Smooth muscle cell (in vitro differentiated cells): ENCODE results near the gene FRMD4A. TPM values are rescaled to one million over a fixed set of nuclear protein-coding genes. Genes with fewer than 3 reads are reported as not detected.

ENCODE experiments used
- DNase-seq: peaks from one replicate; lab custom pipeline; 2025; ENCODE audit not compliant: unreplicated experiment; lab: John Stamatoyannopoulos, UW
- H2AFZ ChIP-seq: fragments of 200-600 bp; sonication (generic); 2 replicates; pipeline ENCODE4 v1.6.0; 2016; ENCODE audit warnings: antibody characterized with exemption, low read depth, mild to moderate bottlenecking
- H3F3A ChIP-seq: fragments of 200-600 bp; sonication (generic); 2 replicates; pipeline ENCODE4 v1.6.0; 2017; ENCODE audit warnings: antibody characterized with exemption, low read depth
- H3K27ac ChIP-seq: fragments of 200-600 bp; sonication (generic); 2 replicates; pipeline ENCODE4 v1.5.1; 2016; ENCODE audit warnings: low read depth, mild to moderate bottlenecking
- H3K27me3 ChIP-seq: fragments of 200-600 bp; sonication (generic); 2 replicates; pipeline ENCODE4 v1.6.1; 2016; ENCODE audit warnings: low read depth, mild to moderate bottlenecking
- H3K36me3 ChIP-seq: fragments of 200-600 bp; sonication (generic); 2 replicates; pipeline ENCODE4 v1.5.1; 2016; ENCODE audit warnings: low read depth
- H3K4me1 ChIP-seq: fragments of 200-600 bp; sonication (generic); 2 replicates; pipeline ENCODE4 v1.5.1; 2016; ENCODE audit warnings: low read depth
- H3K4me2 ChIP-seq: fragments of 200-600 bp; sonication (generic); 2 replicates; pipeline ENCODE4 v1.6.0; 2016; ENCODE audit warnings: mild to moderate bottlenecking
- H3K4me3 ChIP-seq: fragments of 200-600 bp; sonication (generic); 2 replicates; pipeline ENCODE4 v1.5.1; 2016; ENCODE audit warnings: mild to moderate bottlenecking
- H3K79me2 ChIP-seq: fragments of 200-600 bp; sonication (generic); 2 replicates; pipeline ENCODE4 v1.6.0; 2016; ENCODE audit warnings: low read depth, mild to moderate bottlenecking
- H3K9ac ChIP-seq: fragments of 200-600 bp; sonication (generic); 2 replicates; pipeline ENCODE4 v1.6.0; 2016; ENCODE audit warnings: low read depth
- H3K9me3 ChIP-seq: fragments of 200-600 bp; sonication (generic); replicated peaks from 2 replicates; pipeline ENCODE4 v1.5.1; 2016; ENCODE audit warnings: low read depth
- H4K20me1 ChIP-seq: fragments of 200-600 bp; sonication (generic); 2 replicates; pipeline ENCODE4 v1.6.0; 2016; ENCODE audit warnings: low read depth
- WGBS: methylation state at CpG from one replicate; pipeline ENCODE4 v1.1.7; 2016; ENCODE audit warnings: low lambda C conversion rate; 5-methylcytosine and 5-hydroxymethylcytosine counted together
- polyA plus RNA-seq: library from polyadenylated mRNA; unstranded; fragments of >200 nt; fragmentation: Nextera tagmentation; extraction: Ambion mirVana; gene quantifications from 2 replicates; pipeline ENCODE4 v1.2.1, GENCODE V29; 2016
- total RNA-seq: library from RNA; depleted of rRNA; stranded (reverse); fragments of >200 nt; gene quantifications from 2 replicates; pipeline ENCODE4 v1.2.3, GENCODE V29; 2014
- TF ChIP-seq, protein P1 (sequence below): fragments of 200-600 bp; sonication (generic); IDR thresholded peaks from 2 replicates; pipeline ENCODE4 v1.5.1; 2017; ENCODE audit warnings: borderline replicate concordance, mild to moderate bottlenecking, antibody characterized with exemption; ENCODE audit not compliant: insufficient read depth, poor library complexity, severe bottlenecking

Gene FRMD4A
- total and polyA plus RNA-seq, 2 experiments from 2014 or later = 3.0 to 5.4 TPM

DNA sequence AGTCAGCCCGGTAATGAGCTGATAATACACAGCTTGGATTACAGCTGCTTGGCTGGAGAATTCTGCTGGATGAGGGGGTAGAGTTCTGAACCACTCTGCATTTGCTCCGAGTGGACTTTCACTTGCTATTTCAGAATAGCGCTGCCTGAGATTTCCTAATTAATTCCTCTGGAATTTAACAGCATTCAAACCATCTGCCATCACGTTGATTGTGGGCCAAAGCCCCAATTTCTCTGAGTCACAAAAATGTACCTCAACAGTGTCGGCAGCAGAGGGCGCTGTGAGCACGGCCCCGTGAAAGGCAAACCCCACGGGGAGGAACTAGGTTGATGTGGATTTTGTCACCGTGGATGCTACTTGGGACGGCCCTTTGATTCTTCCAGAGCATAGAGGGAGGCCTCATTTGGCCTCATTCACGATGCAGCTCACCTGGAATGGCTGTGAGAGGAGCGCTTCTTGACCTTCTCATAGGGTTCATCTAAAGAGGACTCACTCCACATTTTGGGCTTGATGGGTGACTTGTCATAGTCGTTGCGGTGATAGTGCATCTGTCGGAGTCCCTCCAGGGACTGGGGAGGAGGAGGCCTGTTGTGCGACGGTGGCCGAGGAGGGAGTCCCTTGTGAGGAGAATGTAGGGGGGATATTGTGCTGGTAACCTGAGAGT, 670.7 kb downstream of the FRMD4A start:
- TF ChIP-seq, protein P1, sequence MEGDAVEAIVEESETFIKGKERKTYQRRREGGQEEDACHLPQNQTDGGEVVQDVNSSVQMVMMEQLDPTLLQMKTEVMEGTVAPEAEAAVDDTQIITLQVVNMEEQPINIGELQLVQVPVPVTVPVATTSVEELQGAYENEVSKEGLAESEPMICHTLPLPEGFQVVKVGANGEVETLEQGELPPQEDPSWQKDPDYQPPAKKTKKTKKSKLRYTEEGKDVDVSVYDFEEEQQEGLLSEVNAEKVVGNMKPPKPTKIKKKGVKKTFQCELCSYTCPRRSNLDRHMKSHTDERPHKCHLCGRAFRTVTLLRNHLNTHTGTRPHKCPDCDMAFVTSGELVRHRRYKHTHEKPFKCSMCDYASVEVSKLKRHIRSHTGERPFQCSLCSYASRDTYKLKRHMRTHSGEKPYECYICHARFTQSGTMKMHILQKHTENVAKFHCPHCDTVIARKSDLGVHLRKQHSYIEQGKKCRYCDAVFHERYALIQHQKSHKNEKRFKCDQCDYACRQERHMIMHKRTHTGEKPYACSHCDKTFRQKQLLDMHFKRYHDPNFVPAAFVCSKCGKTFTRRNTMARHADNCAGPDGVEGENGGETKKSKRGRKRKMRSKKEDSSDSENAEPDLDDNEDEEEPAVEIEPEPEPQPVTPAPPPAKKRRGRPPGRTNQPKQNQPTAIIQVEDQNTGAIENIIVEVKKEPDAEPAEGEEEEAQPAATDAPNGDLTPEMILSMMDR = peak; percentile 93
- Histone ChIP-seq H3K4me1 (peaks cover 6% of the 10 kb centered on the region), H2AFZ (no peak overlapping the region), H3F3A (no peaks in the 10 kb centered on the region), H3K27me3 (no peaks in the 10 kb centered on the region), H4K20me1 (no peaks in the 10 kb centered on the region), H3K79me2 (no peaks in the 10 kb centered on the region), H3K9ac (no peak overlapping the region), H3K9me3 (no peaks in the 10 kb centered on the region), H3K36me3 (no peaks in the 10 kb centered on the region), H3K27ac (no peak overlapping the region), H3K4me2 (peak overlapping the region; percentile 44), H3K4me3 (no peak overlapping the region)
- DNase-seq = peak; percentile 11
- WGBS = 44% methylated on average over 19 of the region's 19 CpGs

DNA sequence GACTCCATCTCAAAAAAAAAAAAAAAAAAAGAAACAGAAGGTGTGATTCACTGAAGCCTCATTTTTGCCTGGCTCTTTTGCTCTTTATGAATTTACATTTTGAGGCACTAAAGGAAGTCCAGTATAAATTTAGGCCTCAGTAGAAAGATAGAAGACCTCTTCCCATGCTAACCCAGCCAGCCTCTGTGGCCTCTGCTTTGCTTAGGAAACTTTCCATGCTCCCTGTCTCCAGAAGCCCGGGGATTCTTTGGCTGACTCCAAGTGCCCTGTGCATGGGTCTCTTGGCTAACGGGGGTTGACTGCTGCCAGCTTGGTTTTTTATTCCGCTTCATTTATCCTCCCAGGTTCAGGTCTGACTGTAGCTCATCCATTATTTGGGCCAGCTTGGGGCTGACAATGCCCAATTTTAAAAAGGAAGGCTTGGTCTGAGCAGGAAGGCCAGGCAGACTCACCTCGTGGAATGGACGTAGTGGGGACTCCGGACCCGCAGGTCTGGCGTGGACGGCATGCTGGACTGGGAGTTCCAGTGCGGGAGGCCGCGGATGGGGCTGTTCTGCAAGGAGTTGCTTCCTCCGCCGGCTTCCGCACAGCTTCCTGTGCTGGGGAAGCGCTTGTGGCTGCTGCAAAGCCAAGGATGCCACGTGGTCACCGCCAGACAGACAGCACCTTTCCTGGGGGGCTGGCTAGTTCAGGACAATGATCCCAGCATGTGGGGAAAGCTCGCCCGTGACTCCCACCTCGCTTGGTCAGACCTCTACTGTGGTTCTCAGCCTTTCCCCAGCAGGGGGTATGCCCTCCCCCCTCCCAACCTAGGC, 671.6 kb downstream of the FRMD4A start:
- Histone ChIP-seq H3K27ac (no peak overlapping the region), H3F3A (no peaks in the 10 kb centered on the region), H3K9me3 (no peaks in the 10 kb centered on the region), H3K4me2 (no peak overlapping the region), H3K36me3 (no peaks in the 10 kb centered on the region), H3K27me3 (no peaks in the 10 kb centered on the region), H2AFZ (no peak overlapping the region), H4K20me1 (no peaks in the 10 kb centered on the region), H3K9ac (no peak overlapping the region), H3K4me3 (no peak overlapping the region), H3K79me2 (no peaks in the 10 kb centered on the region), H3K4me1 (peaks cover 6% of the 10 kb centered on the region)
- DNase-seq = no peak
- TF ChIP-seq, protein P1 = no peak
- WGBS = 94% methylated on average over 21 of the region's 21 CpGs

DNA sequence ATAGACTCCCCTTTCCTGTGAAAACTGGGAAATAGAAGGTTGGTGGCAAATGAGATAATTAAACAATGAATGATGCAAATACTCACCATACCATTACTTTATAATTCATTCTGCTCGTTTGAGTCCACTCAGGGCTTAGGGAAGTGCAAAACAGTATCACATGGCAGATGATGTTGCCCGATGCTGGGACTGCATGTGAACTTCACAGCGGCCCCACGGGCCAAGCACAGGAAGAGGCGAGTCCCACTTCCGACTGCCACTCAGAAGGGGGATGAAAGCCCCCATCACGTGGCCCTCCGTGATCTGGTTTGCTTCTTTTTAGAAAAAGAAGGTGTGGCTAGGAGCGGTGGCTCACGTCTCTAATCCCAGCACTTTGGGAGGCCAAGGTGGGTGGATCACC, 672.5 kb downstream of the FRMD4A start:
- WGBS = 93% methylated on average over 10 of the region's 10 CpGs
- no peaks in the 10 kb centered on the region for H3K36me3 ChIP-seq
- H3K79me2 ChIP-seq = no peaks in the 10 kb centered on the region
- peaks cover 6% of the 10 kb centered on the region for H3K4me1 ChIP-seq
- DNase-seq = no peak
- no peak overlapping the region for H3K27ac ChIP-seq
- TF ChIP-seq, protein P1 = no peak
- H3K9me3 ChIP-seq = no peaks in the 10 kb centered on the region
- H3F3A ChIP-seq = no peaks in the 10 kb centered on the region
- no peaks in the 10 kb centered on the region for H3K27me3 ChIP-seq
- H2AFZ ChIP-seq = no peak overlapping the region
- no peak overlapping the region for H3K9ac ChIP-seq
- no peak overlapping the region for H3K4me2 ChIP-seq
- no peak overlapping the region for H3K4me3 ChIP-seq
- H4K20me1 ChIP-seq = no peaks in the 10 kb centered on the region
